ENCODE results near the gene MYBPHL.

DNA sequence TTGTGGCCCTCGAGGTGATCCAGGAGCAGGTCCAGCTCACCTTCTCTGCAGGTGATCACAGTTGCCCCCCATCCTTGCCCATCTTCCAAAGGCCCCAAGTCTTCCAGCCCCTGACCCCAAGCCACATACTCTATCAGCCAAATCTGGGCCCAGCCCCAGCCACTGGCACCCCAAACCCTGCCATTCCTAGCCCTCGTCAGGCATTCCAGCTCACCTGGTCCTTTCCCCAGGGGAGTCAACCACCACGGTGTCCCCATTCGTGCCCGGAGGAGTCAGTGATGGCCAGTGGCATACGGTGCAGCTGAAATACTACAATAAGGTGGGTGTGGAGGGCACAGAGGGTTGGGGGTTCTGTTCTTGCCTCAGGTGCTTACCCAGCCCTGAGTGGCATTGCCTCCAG is 45.2 kb downstream of the MYBPHL start:
- TF ChIP-seq, protein P1, sequence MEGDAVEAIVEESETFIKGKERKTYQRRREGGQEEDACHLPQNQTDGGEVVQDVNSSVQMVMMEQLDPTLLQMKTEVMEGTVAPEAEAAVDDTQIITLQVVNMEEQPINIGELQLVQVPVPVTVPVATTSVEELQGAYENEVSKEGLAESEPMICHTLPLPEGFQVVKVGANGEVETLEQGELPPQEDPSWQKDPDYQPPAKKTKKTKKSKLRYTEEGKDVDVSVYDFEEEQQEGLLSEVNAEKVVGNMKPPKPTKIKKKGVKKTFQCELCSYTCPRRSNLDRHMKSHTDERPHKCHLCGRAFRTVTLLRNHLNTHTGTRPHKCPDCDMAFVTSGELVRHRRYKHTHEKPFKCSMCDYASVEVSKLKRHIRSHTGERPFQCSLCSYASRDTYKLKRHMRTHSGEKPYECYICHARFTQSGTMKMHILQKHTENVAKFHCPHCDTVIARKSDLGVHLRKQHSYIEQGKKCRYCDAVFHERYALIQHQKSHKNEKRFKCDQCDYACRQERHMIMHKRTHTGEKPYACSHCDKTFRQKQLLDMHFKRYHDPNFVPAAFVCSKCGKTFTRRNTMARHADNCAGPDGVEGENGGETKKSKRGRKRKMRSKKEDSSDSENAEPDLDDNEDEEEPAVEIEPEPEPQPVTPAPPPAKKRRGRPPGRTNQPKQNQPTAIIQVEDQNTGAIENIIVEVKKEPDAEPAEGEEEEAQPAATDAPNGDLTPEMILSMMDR (CRISPR knock-in tag; IDR thresholded peaks at IDR 0.05), result no peak
- no peak for TF ChIP-seq ZNF704 (CRISPR knock-in tag; IDR thresholded peaks at IDR 0.05; ENCODE audit: borderline replicate concordance)
- TF ChIP-seq NFE2L1 (CRISPR knock-in tag; IDR thresholded peaks at IDR 0.05; ENCODE audit: borderline replicate concordance), result no peak
- TF ChIP-seq GPN1 (CRISPR knock-in tag; IDR thresholded peaks at IDR 0.05; ENCODE audit: borderline replicate concordance), result no peak
- no peak for TF ChIP-seq CEBPB (IDR thresholded peaks at IDR 0.05; ENCODE audit: borderline replicate concordance, low read depth, low read length)
- TF ChIP-seq POLR2A (IDR thresholded peaks at IDR 0.05; ENCODE audit: insufficient read depth in 1 of 2, low read depth in 2 of 2, low read length in 2 of 2), result no peak
- TF ChIP-seq ZHX2 (IDR thresholded peaks at IDR 0.05; ENCODE audit: low read depth), result no peak
- TF ChIP-seq ZHX2 (CRISPR knock-in tag; IDR thresholded peaks at IDR 0.05; ENCODE audit: borderline replicate concordance), result no peak
- TF ChIP-seq ZNF687 (CRISPR knock-in tag; IDR thresholded peaks at IDR 0.05), result no peak
- no peak for TF ChIP-seq RBM39 (IDR thresholded peaks at IDR 0.05; ENCODE audit: low read depth, low read length, poor library complexity, severe bottlenecking)
- no peak for TF ChIP-seq NR2F1 (CRISPR knock-in tag; IDR thresholded peaks at IDR 0.05)
- TF ChIP-seq, protein P2, sequence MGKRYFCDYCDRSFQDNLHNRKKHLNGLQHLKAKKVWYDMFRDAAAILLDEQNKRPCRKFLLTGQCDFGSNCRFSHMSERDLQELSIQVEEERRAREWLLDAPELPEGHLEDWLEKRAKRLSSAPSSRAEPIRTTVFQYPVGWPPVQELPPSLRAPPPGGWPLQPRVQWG (CRISPR knock-in tag; IDR thresholded peaks at IDR 0.05; ENCODE audit: borderline replicate concordance, low read depth), result no peak
- no peak for TF ChIP-seq SRF (IDR thresholded peaks at IDR 0.05; ENCODE audit: low read depth, low read length)
- no peak for TF ChIP-seq ZSCAN29 (CRISPR knock-in tag; conservative IDR thresholded peaks at IDR 0.05)
